ENCODE data around the gene GLT8D2. TPM values are rescaled to one million over a fixed set of nuclear protein-coding genes. Genes with fewer than 3 reads are reported as not detected.
A peak's percentile ranks its signal among the peaks of the same experiment; 100 is the strongest.

Gene GLT8D2
- total RNA-seq, 1 experiment from 2014 or later = 3.8 TPM

DNA sequence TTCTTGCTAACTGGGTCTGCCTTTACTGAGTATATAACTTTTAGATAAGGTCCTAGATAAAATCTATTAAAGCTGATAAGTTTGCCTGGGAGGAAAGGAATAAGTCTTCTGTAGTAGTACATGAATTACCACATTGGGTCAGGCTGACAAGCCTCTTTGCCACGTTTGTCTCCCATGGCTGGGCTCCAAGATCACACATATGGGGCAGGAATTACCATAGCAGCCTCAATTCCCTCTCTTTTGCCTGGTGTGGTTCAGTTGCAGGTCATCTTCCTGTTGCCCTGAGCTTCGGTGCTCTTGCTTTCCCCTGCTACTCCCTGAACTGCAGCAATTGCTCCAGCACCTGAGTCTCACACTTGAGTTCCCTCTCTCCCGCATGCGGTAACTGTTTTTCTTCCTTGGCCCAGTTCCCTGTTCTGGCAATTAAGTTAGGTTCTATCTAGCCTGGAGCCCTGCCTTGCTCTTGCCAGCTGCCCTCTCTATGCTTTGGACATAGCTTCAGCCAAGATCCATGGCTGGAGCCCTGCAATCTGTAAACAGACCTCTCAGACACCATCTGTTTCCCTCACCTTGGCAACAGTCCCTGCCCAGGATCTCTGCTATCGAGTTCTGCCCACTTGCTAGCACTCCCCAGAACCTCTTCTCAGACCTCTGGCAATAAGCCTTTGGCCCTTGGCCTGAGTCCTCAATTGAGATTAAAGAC, 5.8 kb upstream of the GLT8D2 start:
- H3K4me1 ChIP-seq (ENCODE audit: insufficient read depth, low read length) = peaks cover 3% of the 10 kb centered on the region; the same call in 1 of the 2 replicates
- no peak overlapping the region for H2AK5ac ChIP-seq (ENCODE audit: insufficient read length, low read length)
- no peak overlapping the region for H2BK120ac ChIP-seq (ENCODE audit: low read depth, low read length, poor library complexity, severe bottlenecking)
- H3K4me1 Mint-ChIP-seq = peaks cover 22% of the 10 kb centered on the region in 2 experiments
- no peak overlapping the region for H3K4ac ChIP-seq (ENCODE audit: low read depth, low read length)
- no peak for DNase-seq
- H3K27me3 ChIP-seq (ENCODE audit: insufficient read depth, low read length) = no peaks in the 10 kb centered on the region
- no peaks in the 10 kb centered on the region for H3K79me2 ChIP-seq (ENCODE audit: insufficient read depth, low read length)
- no peaks in the 10 kb centered on the region for H3K9me3 Mint-ChIP-seq
- H3K27ac ChIP-seq (ENCODE audit: insufficient read length, low read depth, low read length) = no peak overlapping the region
- H3K9me3 ChIP-seq (ENCODE audit: control insufficient read depth, low read depth, low read length) = no peaks in the 10 kb centered on the region
- H3K79me1 ChIP-seq (ENCODE audit: insufficient read depth, low read depth, low read length, poor library complexity, severe bottlenecking) = no peaks in the 10 kb centered on the region
- TF ChIP-seq, protein P1, sequence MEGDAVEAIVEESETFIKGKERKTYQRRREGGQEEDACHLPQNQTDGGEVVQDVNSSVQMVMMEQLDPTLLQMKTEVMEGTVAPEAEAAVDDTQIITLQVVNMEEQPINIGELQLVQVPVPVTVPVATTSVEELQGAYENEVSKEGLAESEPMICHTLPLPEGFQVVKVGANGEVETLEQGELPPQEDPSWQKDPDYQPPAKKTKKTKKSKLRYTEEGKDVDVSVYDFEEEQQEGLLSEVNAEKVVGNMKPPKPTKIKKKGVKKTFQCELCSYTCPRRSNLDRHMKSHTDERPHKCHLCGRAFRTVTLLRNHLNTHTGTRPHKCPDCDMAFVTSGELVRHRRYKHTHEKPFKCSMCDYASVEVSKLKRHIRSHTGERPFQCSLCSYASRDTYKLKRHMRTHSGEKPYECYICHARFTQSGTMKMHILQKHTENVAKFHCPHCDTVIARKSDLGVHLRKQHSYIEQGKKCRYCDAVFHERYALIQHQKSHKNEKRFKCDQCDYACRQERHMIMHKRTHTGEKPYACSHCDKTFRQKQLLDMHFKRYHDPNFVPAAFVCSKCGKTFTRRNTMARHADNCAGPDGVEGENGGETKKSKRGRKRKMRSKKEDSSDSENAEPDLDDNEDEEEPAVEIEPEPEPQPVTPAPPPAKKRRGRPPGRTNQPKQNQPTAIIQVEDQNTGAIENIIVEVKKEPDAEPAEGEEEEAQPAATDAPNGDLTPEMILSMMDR (conservative IDR thresholded peaks at IDR 0.05) = no peak
- 0 out of 7 replicates have a peak overlapping the region, but pooled peaks of 1 of the 3 experiments have one; percentile 5 for H3K27ac Mint-ChIP-seq
- no peaks in the 10 kb centered on the region for H3K36me3 Mint-ChIP-seq (ENCODE audit: insufficient read depth in 1 of 3, low read depth in 3 of 3)
- no peak overlapping the region for H2AFZ ChIP-seq (ENCODE audit: low read length)
- H4K5ac ChIP-seq (ENCODE audit: insufficient read length, low read depth, low read length) = no peak overlapping the region
- H3K56ac ChIP-seq (ENCODE audit: insufficient read length, low read depth, low read length) = no peak overlapping the region
- H2BK15ac ChIP-seq (ENCODE audit: low read depth, low read length) = no peak overlapping the region
- H4K20me1 ChIP-seq (ENCODE audit: control insufficient read depth, insufficient read depth, insufficient read length) = no peaks in the 10 kb centered on the region
- H3K4me2 ChIP-seq (ENCODE audit: insufficient read depth, insufficient read length, low read length) = no peak overlapping the region
- no peak overlapping the region for H2BK12ac ChIP-seq (ENCODE audit: insufficient read length, low read depth, low read length)
- no peak overlapping the region for H3T11ph ChIP-seq (ENCODE audit: low read length)
- no peak overlapping the region for H3K9ac ChIP-seq (ENCODE audit: extremely low read depth, insufficient read length, low read length)
- H3K23ac ChIP-seq (ENCODE audit: insufficient read length, low read depth, low read length) = no peak overlapping the region
- H3K18ac ChIP-seq (ENCODE audit: insufficient read length, low read depth, low read length) = no peak overlapping the region
- H3K4me3 Mint-ChIP-seq = no peak overlapping the region
- no peak overlapping the region for H3K14ac ChIP-seq (ENCODE audit: insufficient read depth, low read length)
- no peaks in the 10 kb centered on the region for H3K23me2 ChIP-seq (ENCODE audit: insufficient read length, low read depth, low read length, poor library complexity, severe bottlenecking)
- no CpG with 5 or more reads among the region's 5 CpGs for WGBS (ENCODE audit: extremely low coverage, insufficient read length, low lambda C conversion rate)
- H4K91ac ChIP-seq (ENCODE audit: insufficient read length, low read depth, low read length) = no peak overlapping the region
- no peak overlapping the region for H2BK20ac ChIP-seq (ENCODE audit: low read depth, low read length, poor library complexity, severe bottlenecking)
- H4K8ac ChIP-seq (replicated peaks; ENCODE audit: insufficient read length, low read depth, low read length) = no peak overlapping the region
- peaks cover 7% of the 10 kb centered on the region for H3K27me3 Mint-ChIP-seq (ENCODE audit: low read depth)
- no peak overlapping the region for H2BK5ac ChIP-seq (ENCODE audit: insufficient read length, low read length)

All from H9 (cell line).